ENCODE results near the gene SLC4A1. TPM values are rescaled to one million over a fixed set of nuclear protein-coding genes. Genes with fewer than 3 reads are reported as not detected.

The SLC4A1 gene
- polyA plus RNA-seq, 1 donor (not counting 4 experiments of a cell fraction or from before 2014, with no cell fraction given) = not detected

GRCh38 chr17:44251062-44251461, 16.9 kb downstream of the SLC4A1 start:
- Histone ChIP-seq H4K20me1 (ENCODE audit: control insufficient read depth, extremely low read depth, insufficient read depth, low read length) (no peaks in the 10 kb centered on the region), H3K4me2 (ENCODE audit: control insufficient read depth, extremely low read depth, insufficient read depth, low read depth, low read length) (no peak overlapping the region), H3K36me3 (ENCODE audit: control insufficient read depth in 2 of 2, extremely low read depth in 1 of 2, insufficient read depth in 2 of 2, low read length in 2 of 2) (no peaks in the 10 kb centered on the region), H3K9me1 (ENCODE audit: control insufficient read depth, extremely low read depth, insufficient read depth, low read length) (no peaks in the 10 kb centered on the region), H3K27ac (ENCODE audit: control insufficient read depth, insufficient read depth, low read length) (no peak overlapping the region), H3K4me3 (ENCODE audit: control insufficient read depth in 2 of 3, extremely low read depth in 1 of 3, insufficient read depth in 2 of 3, low read depth in 1 of 3, low read length in 3 of 3) (no peak overlapping the region), H3K79me2 (ENCODE audit: control insufficient read depth, insufficient read depth, low read length) (no peaks in the 10 kb centered on the region), H3K4me1 (ENCODE audit: control insufficient read depth, extremely low read depth, insufficient read depth, low read length) (no peaks in the 10 kb centered on the region), H3K27me3 (ENCODE audit: control insufficient read depth, extremely low read depth, insufficient read depth, low read length) (peaks cover 6% of the 10 kb centered on the region), H3K9ac (ENCODE audit: control insufficient read depth, extremely low read depth, insufficient read depth, low read length) (no peak overlapping the region), H3K9me3 (ENCODE audit: control insufficient read depth, low read depth, low read length) (no peaks in the 10 kb centered on the region), H2AFZ (ENCODE audit: control insufficient read depth, low read length) (no peak overlapping the region)
- FAIRE-seq (no peak), DNase-seq (ENCODE audit: low read depth, low spot score) (no peak)
- dilution Hi-C loops (cut with MboI; ENCODE audit: extremely low pct_ligation_motif_present, low sequenced_read_pairs) = no loop called here
- TF ChIP-seq CTCF (optimal IDR thresholded peaks at IDR 0.05 in 1 of 3, IDR thresholded peaks at IDR 0.05 in 1 of 3, conservative IDR thresholded peaks at IDR 0.05 in 1 of 3; ENCODE audit: extremely low read depth in 1 of 3, insufficient read depth in 2 of 3, low read length in 3 of 3) = no peak
- no peak for TF ChIP-seq EZH2 (IDR thresholded peaks at IDR 0.05; ENCODE audit: low read length)

GRCh38 chr17:44249501-44250246, 18.3 kb downstream of the SLC4A1 start:
- no peak overlapping the region for H3K4me3 ChIP-seq (ENCODE audit: control insufficient read depth in 2 of 3, extremely low read depth in 1 of 3, insufficient read depth in 2 of 3, low read depth in 1 of 3, low read length in 3 of 3)
- DNase-seq (ENCODE audit: low read depth, low spot score) = no peak
- H3K9me3 ChIP-seq (ENCODE audit: control insufficient read depth, low read depth, low read length) = no peaks in the 10 kb centered on the region
- no peak overlapping the region for H3K27ac ChIP-seq (ENCODE audit: control insufficient read depth, insufficient read depth, low read length)
- H3K79me2 ChIP-seq (ENCODE audit: control insufficient read depth, insufficient read depth, low read length) = no peaks in the 10 kb centered on the region
- no peak overlapping the region for H3K9ac ChIP-seq (ENCODE audit: control insufficient read depth, extremely low read depth, insufficient read depth, low read length)
- H3K27me3 ChIP-seq (ENCODE audit: control insufficient read depth, extremely low read depth, insufficient read depth, low read length) = peaks cover 6% of the 10 kb centered on the region
- H3K36me3 ChIP-seq (ENCODE audit: control insufficient read depth in 2 of 2, extremely low read depth in 1 of 2, insufficient read depth in 2 of 2, low read length in 2 of 2) = no peaks in the 10 kb centered on the region
- FAIRE-seq = no peak
- TF ChIP-seq EZH2 (IDR thresholded peaks at IDR 0.05; ENCODE audit: low read length) (no peak), CTCF (optimal IDR thresholded peaks at IDR 0.05 in 1 of 3, IDR thresholded peaks at IDR 0.05 in 1 of 3, conservative IDR thresholded peaks at IDR 0.05 in 1 of 3; ENCODE audit: extremely low read depth in 1 of 3, insufficient read depth in 2 of 3, low read length in 3 of 3) (no peak)
- no peaks in the 10 kb centered on the region for H4K20me1 ChIP-seq (ENCODE audit: control insufficient read depth, extremely low read depth, insufficient read depth, low read length)
- H3K9me1 ChIP-seq (ENCODE audit: control insufficient read depth, extremely low read depth, insufficient read depth, low read length) = no peaks in the 10 kb centered on the region
- no peaks in the 10 kb centered on the region for H3K4me1 ChIP-seq (ENCODE audit: control insufficient read depth, extremely low read depth, insufficient read depth, low read length)
- no peak overlapping the region for H2AFZ ChIP-seq (ENCODE audit: control insufficient read depth, low read length)
- dilution Hi-C loops (cut with MboI; ENCODE audit: extremely low pct_ligation_motif_present, low sequenced_read_pairs) = no loop called here
- no peak overlapping the region for H3K4me2 ChIP-seq (ENCODE audit: control insufficient read depth, extremely low read depth, insufficient read depth, low read depth, low read length)

All from keratinocyte (primary cell).